GM12878 (cell line): ENCODE results near the gene SWSAP1. TPM values are rescaled to one million over a fixed set of nuclear protein-coding genes. Genes with fewer than 3 reads are reported as not detected.

Experiments
- HCFC1 ChIP-seq: fragments of 150-350 bp; IDR thresholded peaks from 2 replicates; pipeline ENCODE4 v1.6.1; 2014; ENCODE audit warnings: low read length
- TAF1 ChIP-seq: IDR thresholded peaks from 2 replicates; pipeline ENCODE4 v1.6.1; 2011; ENCODE audit warnings: mild to moderate bottlenecking, low read depth, low read length, borderline replicate concordance
- ZNF274 ChIP-seq: IDR thresholded peaks from one replicate; pipeline ENCODE4 v1.8.0; 2011; ENCODE audit not compliant: insufficient read length, insufficient read depth
- polyA plus RNA-seq, 11 experiments: library from polyadenylated mRNA; depleted of rRNA in 4 of 11; unstranded in 6 of 11; stranded (reverse) in 5 of 11; fragments of >200 nt; fragmentation: Nextera tagmentation in 4 of 11; fragmentation: Illumina TruSeq in 1 of 11; extraction: Ambion mirVana in 4 of 11; extraction: Trizol in 1 of 11; gene quantifications; 1 replicate in 1 of 11; 2 replicates in 10 of 11; pipeline versions ENCODE4 v1.2.1 to v1.2.3, GENCODE V29; 2011 to 2016; ENCODE audit warnings: inconsistent platforms in 2 of 11, missing spikeins in 2 of 11, low read depth in 1 of 11
- total RNA-seq, 4 experiments: library from RNA; depleted of rRNA in 3 of 4; stranded (reverse); fragments of >200 nt in 3 of 4; fragmentation: Illumina TruSeq in 1 of 4; extraction: Trizol in 1 of 4; gene quantifications; 2 replicates each; pipeline versions ENCODE4 v1.2.1 to v1.2.3, GENCODE V29; 2013 to 2021
- TF ChIP-seq, protein P1 (sequence below): IDR thresholded peaks from 2 replicates; pipeline ENCODE4 v1.6.1; 2011; ENCODE audit warnings: mild to moderate bottlenecking, low read depth, low read length, moderate library complexity; ENCODE audit not compliant: insufficient replicate concordance
- TF ChIP-seq, protein P2 (sequence below): fragments of 450-650 bp; formaldehyde crosslinking; IDR thresholded peaks from 2 replicates; pipeline ENCODE4 v1.5.0; 2022; ENCODE audit warnings: mild to moderate bottlenecking, missing genetic modification characterization

The SWSAP1 gene
- total and polyA plus RNA-seq, 10 of the 15 experiments (the other 5 are each of a cell fraction or from before 2014, with no cell fraction given) = 0.18 to 6.5 (median 2.4) TPM

- TF ChIP-seq, protein P1, sequence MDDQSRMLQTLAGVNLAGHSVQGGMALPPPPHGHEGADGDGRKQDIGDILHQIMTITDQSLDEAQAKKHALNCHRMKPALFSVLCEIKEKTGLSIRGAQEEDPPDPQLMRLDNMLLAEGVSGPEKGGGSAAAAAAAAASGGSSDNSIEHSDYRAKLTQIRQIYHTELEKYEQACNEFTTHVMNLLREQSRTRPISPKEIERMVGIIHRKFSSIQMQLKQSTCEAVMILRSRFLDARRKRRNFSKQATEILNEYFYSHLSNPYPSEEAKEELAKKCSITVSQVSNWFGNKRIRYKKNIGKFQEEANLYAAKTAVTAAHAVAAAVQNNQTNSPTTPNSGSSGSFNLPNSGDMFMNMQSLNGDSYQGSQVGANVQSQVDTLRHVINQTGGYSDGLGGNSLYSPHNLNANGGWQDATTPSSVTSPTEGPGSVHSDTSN = no peak
- TF ChIP-seq HCFC1 (no peak), TAF1 (no peak), ZNF274 (no peak)
- TF ChIP-seq, protein P2, sequence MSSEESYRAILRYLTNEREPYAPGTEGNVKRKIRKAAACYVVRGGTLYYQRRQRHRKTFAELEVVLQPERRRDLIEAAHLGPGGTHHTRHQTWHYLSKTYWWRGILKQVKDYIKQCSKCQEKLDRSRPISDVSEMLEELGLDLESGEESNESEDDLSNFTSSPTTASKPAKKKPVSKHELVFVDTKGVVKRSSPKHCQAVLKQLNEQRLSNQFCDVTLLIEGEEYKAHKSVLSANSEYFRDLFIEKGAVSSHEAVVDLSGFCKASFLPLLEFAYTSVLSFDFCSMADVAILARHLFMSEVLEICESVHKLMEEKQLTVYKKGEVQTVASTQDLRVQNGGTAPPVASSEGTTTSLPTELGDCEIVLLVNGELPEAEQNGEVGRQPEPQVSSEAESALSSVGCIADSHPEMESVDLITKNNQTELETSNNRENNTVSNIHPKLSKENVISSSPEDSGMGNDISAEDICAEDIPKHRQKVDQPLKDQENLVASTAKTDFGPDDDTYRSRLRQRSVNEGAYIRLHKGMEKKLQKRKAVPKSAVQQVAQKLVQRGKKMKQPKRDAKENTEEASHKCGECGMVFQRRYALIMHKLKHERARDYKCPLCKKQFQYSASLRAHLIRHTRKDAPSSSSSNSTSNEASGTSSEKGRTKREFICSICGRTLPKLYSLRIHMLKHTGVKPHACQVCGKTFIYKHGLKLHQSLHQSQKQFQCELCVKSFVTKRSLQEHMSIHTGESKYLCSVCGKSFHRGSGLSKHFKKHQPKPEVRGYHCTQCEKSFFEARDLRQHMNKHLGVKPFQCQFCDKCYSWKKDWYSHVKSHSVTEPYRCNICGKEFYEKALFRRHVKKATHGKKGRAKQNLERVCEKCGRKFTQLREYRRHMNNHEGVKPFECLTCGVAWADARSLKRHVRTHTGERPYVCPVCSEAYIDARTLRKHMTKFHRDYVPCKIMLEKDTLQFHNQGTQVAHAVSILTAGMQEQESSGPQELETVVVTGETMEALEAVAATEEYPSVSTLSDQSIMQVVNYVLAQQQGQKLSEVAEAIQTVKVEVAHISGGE (CRISPR knock-in tag) = no peak
These were observed 3.7 kb upstream of the SWSAP1 start (continued) for GRCh38 chr19:11370744-11371143.
